Esophagus muscularis mucosa (tissue), 3 donors: ENCODE data around the gene RMDN3.

ENCODE experiments used
- CTCF ChIP-seq, 3 experiments: fragments of 200-600 bp in 2 of 3; fragments of 450-650 bp in 1 of 3; sonication (generic) in 2 of 3; IDR thresholded peaks; one replicate each; pipeline ENCODE4 v1.5.1; 2017 to 2019; ENCODE audit warnings: antibody characterized with exemption in 3 of 3, mild to moderate bottlenecking in 2 of 3, moderate library complexity in 1 of 3
- POLR2AphosphoS5 ChIP-seq, 2 donors: sonication (generic); formaldehyde crosslinking; IDR thresholded peaks; one replicate each; pipeline ENCODE4 v1.6.1; 2017; ENCODE audit warnings: antibody characterized with exemption in 2 of 2

DNA sequence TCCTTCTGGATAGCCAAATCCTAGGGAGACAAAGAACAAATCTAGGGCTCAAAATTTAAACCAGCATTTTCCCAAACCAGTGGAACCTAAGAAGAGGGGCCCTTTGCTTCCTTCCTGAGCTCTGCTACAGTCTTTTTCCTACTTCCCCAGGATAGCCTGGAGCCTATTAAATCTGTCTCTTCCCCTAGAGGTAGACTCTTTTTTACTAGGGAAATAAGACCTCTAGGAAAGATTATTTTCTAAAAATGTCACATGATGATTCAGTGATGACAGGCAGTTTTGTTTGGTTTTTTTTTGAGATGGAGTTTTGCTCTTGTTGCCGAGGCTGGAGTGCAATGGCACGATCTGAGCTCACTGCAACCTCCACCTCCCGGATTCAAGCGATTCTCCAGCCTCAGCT, 18.5 kb downstream of the RMDN3 start:
- TF ChIP-seq CTCF (IDR thresholded peaks at IDR 0.05) (no peak), POLR2AphosphoS5 (IDR thresholded peaks at IDR 0.05) (no peak)
